RWPE2 (cell line): ENCODE measurements around the gene RABL3.

ENCODE experiments used
- ATAC-seq: fragments of 200-7000 bp; cut with Tn5 transposase; 3 replicates; pipeline ENCODE4 v1.9.1; 2021; ENCODE audit warnings: low read depth
- DNase-seq: peaks from one replicate; pipeline ENCODE4 v3.0.0-alpha.2; 2020; ENCODE audit warnings: low spot score
- H3K27ac ChIP-seq: fragments of 450-650 bp; 2 replicates; pipeline ENCODE4 v1.5.1; 2017; ENCODE audit warnings: mild to moderate bottlenecking; ENCODE audit not compliant: poor library complexity, severe bottlenecking
- H3K27me3 ChIP-seq: fragments of 250-450 bp; sonication (Bioruptor Pico); 2 replicates; pipeline ENCODE4 v1.5.1; 2021; ENCODE audit warnings: mild to moderate bottlenecking, moderate library complexity; ENCODE audit not compliant: insufficient read depth, poor library complexity, severe bottlenecking
- H3K36me3 ChIP-seq: fragments of 250-450 bp; sonication (Bioruptor Pico); 2 replicates; pipeline ENCODE4 v1.5.1; 2020; ENCODE audit warnings: low read depth, mild to moderate bottlenecking, moderate library complexity
- H3K4me1 ChIP-seq: fragments of 250-450 bp; sonication (Bioruptor Pico); 2 replicates; pipeline ENCODE4 v1.5.1; 2021; ENCODE audit warnings: mild to moderate bottlenecking, moderate library complexity; ENCODE audit not compliant: insufficient read depth, poor library complexity, severe bottlenecking
- H3K4me3 ChIP-seq: fragments of 250-450 bp; sonication (Bioruptor Pico); 2 replicates; pipeline ENCODE4 v1.5.1; 2021; ENCODE audit warnings: mild to moderate bottlenecking, moderate library complexity; ENCODE audit not compliant: severe bottlenecking
- H3K9me3 ChIP-seq: fragments of 250-450 bp; sonication (Bioruptor Pico); 2 replicates; pipeline ENCODE4 v1.5.1; 2021; ENCODE audit warnings: mild to moderate bottlenecking, moderate library complexity; ENCODE audit not compliant: severe bottlenecking
- CTCF ChIP-seq: fragments of 450-650 bp; IDR thresholded peaks from one replicate; pipeline ENCODE4 v1.5.1; 2017; ENCODE audit warnings: mild to moderate bottlenecking, moderate library complexity; ENCODE audit not compliant: poor library complexity, severe bottlenecking

The RABL3 gene

GRCh38 chr3:120778776-120779175, 36.5 kb upstream of the RABL3 start:
- no peak for ATAC-seq
- Histone ChIP-seq H3K27me3 (no peaks in the 10 kb centered on the region), H3K36me3 (peaks cover 55% of the 10 kb centered on the region), H3K4me1 (peaks cover 8% of the 10 kb centered on the region), H3K9me3 (no peaks in the 10 kb centered on the region), H3K27ac (no peak overlapping the region), H3K4me3 (no peak overlapping the region)
- no peak for TF ChIP-seq CTCF
- DNase-seq: no peak

- DNase-seq (no peak), ATAC-seq (no peak)
- Histone ChIP-seq H3K27me3 (no peaks in the 10 kb centered on the region), H3K36me3 (peaks cover 53% of the 10 kb centered on the region), H3K9me3 (no peaks in the 10 kb centered on the region), H3K27ac (no peak overlapping the region), H3K4me1 (peaks cover under 1% of the 10 kb centered on the region), H3K4me3 (no peak overlapping the region)
- TF ChIP-seq CTCF: no peak
Observed at GRCh38 chr3:120775411-120775810, 33.1 kb upstream of the RABL3 start.

- Histone ChIP-seq H3K27ac (no peak overlapping the region), H3K4me3 (no peak overlapping the region), H3K9me3 (no peaks in the 10 kb centered on the region), H3K36me3 (peaks cover 47% of the 10 kb centered on the region), H3K27me3 (no peaks in the 10 kb centered on the region), H3K4me1 (no peaks in the 10 kb centered on the region)
- no peak for TF ChIP-seq CTCF
- DNase-seq (no peak), ATAC-seq (no peak; the same call in 2 of the 3 replicates)
Observed at GRCh38 chr3:120773932-120774331, 31.6 kb upstream of the RABL3 start.

GRCh38 chr3:120772081-120772480, 29.8 kb upstream of the RABL3 start:
- no peak for DNase-seq
- TF ChIP-seq CTCF: no peak
- peaks cover 33% of the 10 kb centered on the region for H3K36me3 ChIP-seq
- ATAC-seq: no peak
- no peaks in the 10 kb centered on the region for H3K27me3 ChIP-seq
- H3K27ac ChIP-seq: no peak overlapping the region
- H3K9me3 ChIP-seq: no peaks in the 10 kb centered on the region
- H3K4me3 ChIP-seq: no peak overlapping the region
- H3K4me1 ChIP-seq: peaks cover under 1% of the 10 kb centered on the region

GRCh38 chr3:120770891-120771290, 28.6 kb upstream of the RABL3 start:
- DNase-seq: no peak
- H3K9me3 ChIP-seq: no peaks in the 10 kb centered on the region
- no peak for TF ChIP-seq CTCF

More at GRCh38 chr3:120770891-120771290, 28.6 kb upstream of the RABL3 start:
- H3K27me3 ChIP-seq: no peaks in the 10 kb centered on the region
- peaks cover 8% of the 10 kb centered on the region for H3K4me1 ChIP-seq
- peaks cover 22% of the 10 kb centered on the region for H3K36me3 ChIP-seq
- no peak overlapping the region for H3K4me3 ChIP-seq
- H3K27ac ChIP-seq: no peak overlapping the region
- ATAC-seq: no peak
